Measurements from ENCODE around the gene DMXL1. TPM values are rescaled to one million over a fixed set of nuclear protein-coding genes. Genes with fewer than 3 reads are reported as not detected.

Gene DMXL1
- total and polyA plus RNA-seq, 8 donors: 9.9 to 30.5 (median 23.5) TPM

DNA sequence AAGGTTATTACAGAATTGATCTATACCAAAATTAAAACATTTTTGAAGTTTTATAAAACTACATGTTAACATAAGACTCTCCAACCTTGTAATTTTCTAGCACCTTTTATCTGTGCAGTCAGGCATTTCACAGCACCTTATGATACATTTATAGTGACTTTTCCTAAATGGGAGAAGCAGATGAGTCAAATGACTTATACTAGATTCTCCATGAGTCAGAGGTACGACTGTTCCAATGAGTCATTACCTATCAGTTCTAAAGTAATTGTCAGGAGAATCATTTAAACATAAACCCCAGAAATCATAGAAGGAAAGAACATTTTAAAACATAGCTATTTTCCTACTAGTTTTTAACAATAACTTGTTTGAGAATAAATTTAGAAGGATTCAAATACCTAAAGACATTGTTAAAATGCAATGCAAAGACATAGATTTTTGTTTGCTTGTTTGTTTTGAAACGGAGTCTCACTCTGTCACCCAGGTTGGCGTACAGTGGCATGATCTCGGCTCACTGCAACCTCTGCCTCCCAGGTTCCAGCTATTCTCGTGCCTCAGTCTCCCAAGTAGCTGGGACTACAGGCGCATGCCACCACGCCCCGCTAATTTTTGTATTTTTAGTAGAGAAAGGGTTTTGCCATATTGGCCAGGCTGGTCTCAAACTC is 34.7 kb upstream of the DMXL1 start:
- Histone ChIP-seq H3K9me3 (no peaks in the 10 kb centered on the region), H3K4me1 (peaks cover 10 to 16% (median 14%) of the 10 kb centered on the region in 3 donors), H3K27me3 (no peaks in the 10 kb centered on the region), H3K4me3 (no peak overlapping the region), H3K27ac (peak overlapping the region in 3 of 4 donors; percentile 54 to 78 (median 77)), H3K36me3 (no peaks in the 10 kb centered on the region)
- TF ChIP-seq, protein P1, sequence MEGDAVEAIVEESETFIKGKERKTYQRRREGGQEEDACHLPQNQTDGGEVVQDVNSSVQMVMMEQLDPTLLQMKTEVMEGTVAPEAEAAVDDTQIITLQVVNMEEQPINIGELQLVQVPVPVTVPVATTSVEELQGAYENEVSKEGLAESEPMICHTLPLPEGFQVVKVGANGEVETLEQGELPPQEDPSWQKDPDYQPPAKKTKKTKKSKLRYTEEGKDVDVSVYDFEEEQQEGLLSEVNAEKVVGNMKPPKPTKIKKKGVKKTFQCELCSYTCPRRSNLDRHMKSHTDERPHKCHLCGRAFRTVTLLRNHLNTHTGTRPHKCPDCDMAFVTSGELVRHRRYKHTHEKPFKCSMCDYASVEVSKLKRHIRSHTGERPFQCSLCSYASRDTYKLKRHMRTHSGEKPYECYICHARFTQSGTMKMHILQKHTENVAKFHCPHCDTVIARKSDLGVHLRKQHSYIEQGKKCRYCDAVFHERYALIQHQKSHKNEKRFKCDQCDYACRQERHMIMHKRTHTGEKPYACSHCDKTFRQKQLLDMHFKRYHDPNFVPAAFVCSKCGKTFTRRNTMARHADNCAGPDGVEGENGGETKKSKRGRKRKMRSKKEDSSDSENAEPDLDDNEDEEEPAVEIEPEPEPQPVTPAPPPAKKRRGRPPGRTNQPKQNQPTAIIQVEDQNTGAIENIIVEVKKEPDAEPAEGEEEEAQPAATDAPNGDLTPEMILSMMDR (IDR thresholded peaks at IDR 0.05): no peak
- WGBS, 2 donors: 88 to 89% methylated on average over 8 of the region's 8 CpGs
- FAIRE-seq (no peak), DNase-seq (no peak), ATAC-seq (peak in 1 of 4 donors; percentile 34)
- intact Hi-C loops (cut with DNase I): no loop called here

DNA sequence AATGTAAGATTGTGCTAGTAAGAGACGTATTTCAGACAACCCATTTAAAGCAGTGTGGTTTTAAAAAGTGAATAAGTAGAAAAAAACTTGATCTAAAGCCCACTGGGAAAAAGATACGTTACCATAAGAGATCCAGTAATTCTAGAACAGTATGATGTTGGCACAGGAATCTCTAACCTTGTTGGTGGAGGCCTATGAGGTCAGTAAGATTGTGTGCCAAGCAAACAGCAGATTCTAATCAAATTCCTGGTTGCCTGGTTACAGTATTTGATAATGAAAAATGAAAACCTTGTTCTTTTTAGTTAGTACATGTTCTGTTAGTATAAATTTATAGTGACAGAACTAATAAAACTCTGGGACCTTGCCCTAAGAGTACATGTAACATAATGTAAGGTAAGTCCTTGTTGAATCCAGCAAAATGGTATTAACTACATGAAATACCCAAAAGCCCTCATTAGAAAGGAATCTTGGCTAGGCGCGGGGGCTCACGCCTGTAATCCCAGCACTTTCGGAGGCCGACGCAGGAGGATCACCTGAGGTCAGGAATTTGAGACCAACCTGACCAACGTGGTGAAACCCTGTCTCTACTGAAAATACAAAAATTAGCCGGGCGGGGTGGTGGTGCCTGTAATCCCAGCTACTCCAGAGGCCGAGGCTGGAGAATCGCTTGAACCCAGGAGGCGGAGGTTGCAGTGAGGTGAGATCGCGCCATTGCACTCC is 33.2 kb upstream of the DMXL1 start:
- no peaks in the 10 kb centered on the region for H3K27me3 ChIP-seq
- FAIRE-seq (no peak), ATAC-seq (peak; percentile 96 to 100 (median 98)), DNase-seq (peak in 3 of 6 donors; percentile 42 to 64 (median 49))
- intact Hi-C loops (cut with DNase I): no loop called here
- TF ChIP-seq, protein P1 (IDR thresholded peaks at IDR 0.05): no peak
- WGBS, 2 donors: 69 to 72% methylated on average over 16 of the region's 16 CpGs
- H3K27ac ChIP-seq: peak overlapping the region; percentile 54 to 78 (median 68)
- peak overlapping the region in 1 of 4 donors; percentile 3 for H3K4me3 ChIP-seq
- no peaks in the 10 kb centered on the region for H3K9me3 ChIP-seq
- H3K4me1 ChIP-seq: peaks cover 10 to 16% (median 14%) of the 10 kb centered on the region in 3 donors
- H3K36me3 ChIP-seq: no peaks in the 10 kb centered on the region

DNA sequence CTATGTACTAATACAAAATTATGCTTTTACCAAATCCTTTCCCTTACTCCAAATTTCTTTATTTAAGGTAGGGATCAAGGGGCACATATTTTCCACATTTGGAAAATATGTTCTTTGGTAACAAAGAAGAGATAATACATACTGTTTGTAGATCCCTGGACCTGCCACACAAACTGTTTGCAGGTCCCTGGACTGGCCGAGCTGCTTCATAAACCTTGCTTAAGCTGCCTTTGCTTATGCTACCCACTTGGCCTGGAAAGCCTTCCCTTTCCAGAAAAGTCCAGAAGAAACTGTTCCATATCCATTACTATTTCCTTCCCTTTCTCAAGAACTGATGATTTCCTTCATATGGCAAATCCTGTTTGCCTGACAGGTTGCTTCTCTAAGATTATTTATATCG is 22.6 kb upstream of the DMXL1 start:
- Histone ChIP-seq H3K27ac (no peak overlapping the region), H3K4me3 (no peak overlapping the region), H3K36me3 (no peaks in the 10 kb centered on the region), H3K4me1 (no peaks in the 10 kb centered on the region), H3K27me3 (no peaks in the 10 kb centered on the region), H3K9me3 (no peaks in the 10 kb centered on the region)
- TF ChIP-seq, protein P1 (IDR thresholded peaks at IDR 0.05): no peak
- WGBS, 2 donors: 41 to 50% methylated on average over 2 of the region's 2 CpGs
- FAIRE-seq (no peak), DNase-seq (no peak), ATAC-seq (no peak)
- intact Hi-C loops (cut with DNase I): no loop called here

DNA sequence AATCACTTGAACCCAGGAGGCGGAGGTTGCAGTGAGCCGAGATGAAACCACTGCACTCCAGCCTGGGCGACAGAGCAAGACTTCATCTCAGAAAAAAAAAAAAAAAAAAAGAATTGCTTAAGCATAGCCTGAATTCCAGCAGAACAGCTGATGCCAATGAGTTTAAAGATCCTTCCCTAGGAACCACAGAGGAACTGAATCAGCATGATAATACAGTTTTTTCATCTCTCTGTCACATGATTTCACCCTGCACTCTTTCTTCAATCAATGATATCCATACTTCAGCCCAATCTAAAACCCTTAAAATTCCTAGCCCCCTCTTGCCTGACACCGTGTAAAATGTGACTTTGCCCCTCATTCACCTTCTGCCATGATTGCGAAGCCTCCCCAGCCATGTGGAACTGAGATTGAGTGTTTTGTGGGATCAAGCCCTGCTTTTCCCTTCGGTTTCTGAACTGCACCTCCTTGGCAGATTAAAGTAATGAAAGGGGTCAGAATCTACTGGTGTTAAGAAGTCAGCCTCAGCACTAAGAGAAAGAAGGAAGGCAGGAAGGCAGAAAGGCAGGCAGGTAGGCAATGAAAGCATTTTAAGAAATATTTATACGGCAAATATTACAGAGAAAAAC is 20.9 kb upstream of the DMXL1 start:
- no peak for DNase-seq
- 89% methylated on average over 7 of the region's 7 CpGs for WGBS, 2 donors

More for the DNA sequence above, 20.9 kb upstream of the DMXL1 start:
- FAIRE-seq: no peak
- no peaks in the 10 kb centered on the region for H3K27me3 ChIP-seq
- H3K4me1 ChIP-seq: no peaks in the 10 kb centered on the region
- H3K9me3 ChIP-seq: no peaks in the 10 kb centered on the region
- H3K27ac ChIP-seq: no peak overlapping the region
- H3K4me3 ChIP-seq: no peak overlapping the region
- intact Hi-C loops (cut with DNase I): no loop called here
- no peaks in the 10 kb centered on the region for H3K36me3 ChIP-seq
- ATAC-seq: peak in 2 of 4 donors; percentile 25 to 71
- TF ChIP-seq, protein P1 (IDR thresholded peaks at IDR 0.05): no peak
